NOMO-1 treated with DMSO at 0.1 percent for 48 hours (cell line): ENCODE data around the gene FXR2.
"Not testable (repeated sequence)": the region's sequence is repeated elsewhere in the genome, so short reads cannot be mapped to it uniquely, and the experiment has no call there.

Experiments
- DNase-seq: peaks from one replicate; lab custom pipeline; 2025; ENCODE audit not compliant: unreplicated experiment; lab: John Stamatoyannopoulos, UW

FXR2 gene

DNA sequence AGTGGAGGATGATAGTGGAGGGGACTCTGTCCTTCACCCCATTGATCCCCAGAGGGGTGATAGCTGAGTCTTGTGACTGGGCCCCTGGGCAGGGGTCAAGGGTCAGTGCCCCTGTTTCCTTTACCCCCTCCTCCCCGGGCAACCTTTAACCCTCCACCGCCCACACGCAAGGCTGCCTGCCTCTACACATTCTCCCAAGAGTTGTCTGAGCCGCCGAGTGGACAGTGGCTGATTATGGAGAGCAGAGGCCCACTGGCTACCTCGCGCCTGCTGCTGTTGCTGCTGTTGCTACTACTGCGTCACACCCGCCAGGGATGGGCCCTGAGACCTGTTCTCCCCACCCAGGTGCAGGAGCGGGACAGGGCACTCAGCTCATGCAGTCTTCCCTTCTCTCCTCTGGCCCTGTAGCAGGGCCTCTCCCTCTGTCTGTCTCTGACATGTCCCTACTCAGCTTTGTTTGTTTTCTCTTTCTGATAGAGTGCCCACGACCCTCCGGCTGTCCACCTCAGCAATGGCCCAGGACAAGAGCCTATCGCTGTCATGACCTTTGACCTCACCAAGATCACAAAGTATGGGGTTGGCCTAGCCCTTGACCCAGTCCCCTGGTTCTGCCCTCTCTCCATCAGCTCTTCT, 15.4 kb upstream of the FXR2 start, which contains the start of gene SHBG:
Gene SHBG (plus strand): TSS at position 197 of the 633 bp plus-strand sequence. CDS start 38 bp downstream, at position 235.
- no peak for DNase-seq

DNA sequence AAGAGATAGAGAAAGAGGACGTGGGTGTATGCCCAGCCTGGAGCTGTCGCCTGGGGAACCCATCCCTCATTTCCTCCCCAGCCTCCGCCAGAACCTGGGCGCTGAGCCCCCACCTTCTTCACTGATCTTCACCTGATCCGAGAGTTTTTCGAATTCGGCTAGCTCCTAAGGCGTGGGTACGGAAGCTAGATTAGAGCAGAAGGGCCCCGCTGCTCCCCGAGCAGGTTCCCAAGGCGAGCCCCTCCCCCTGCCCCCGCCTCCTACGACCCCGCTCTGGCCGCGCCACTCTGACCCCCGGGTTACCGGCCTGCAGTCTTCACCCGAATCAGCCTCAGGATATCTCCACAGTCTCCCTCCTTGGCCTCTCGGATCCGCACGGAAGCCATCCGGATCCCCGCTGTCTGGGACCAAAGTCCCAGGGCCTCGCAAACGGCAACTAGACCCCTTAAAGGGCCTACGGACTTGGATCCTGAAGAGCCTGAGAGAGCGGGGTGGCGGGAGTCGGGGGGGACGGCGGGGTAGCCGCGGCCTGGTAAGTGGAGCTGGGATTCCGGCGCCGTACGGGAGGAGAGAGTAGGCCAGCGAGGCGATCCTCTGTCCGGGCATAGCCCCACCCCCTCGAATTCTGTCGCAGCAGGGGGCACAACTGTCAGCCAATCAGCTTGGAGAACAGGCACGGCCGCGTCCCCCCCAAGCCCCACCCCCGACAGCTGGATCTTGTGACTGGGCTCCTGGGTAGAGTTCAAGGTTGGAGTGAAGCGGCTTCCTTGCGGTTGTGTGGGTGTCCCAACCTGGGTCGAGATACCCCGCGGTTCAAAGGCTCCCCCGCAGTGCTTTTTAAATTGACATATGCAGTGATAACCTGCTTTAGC, 12.8 kb upstream of the FXR2 start, which contains the start of gene SAT2:
Gene SAT2 (minus strand): TSS at position 572 of the 872 bp plus-strand sequence. CDS start 186 bp downstream, at position 386.
- peak; percentile 88 for DNase-seq

DNA sequence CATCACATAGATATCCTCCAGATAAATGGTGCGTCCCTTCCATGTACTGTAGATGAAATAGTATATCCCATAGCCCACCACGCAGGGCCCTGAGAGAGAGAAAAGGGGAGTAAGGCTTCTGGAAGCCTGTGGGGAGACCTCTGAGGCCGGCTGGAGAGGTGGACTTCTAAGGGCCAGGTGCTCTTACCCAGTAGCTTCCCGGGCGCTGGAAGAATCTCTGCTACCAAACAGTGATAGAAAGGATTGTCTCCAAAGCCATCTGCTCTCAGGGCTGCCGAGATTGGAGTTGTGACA, 12.2 kb upstream of the FXR2 start:
- DNase-seq = no peak

DNA sequence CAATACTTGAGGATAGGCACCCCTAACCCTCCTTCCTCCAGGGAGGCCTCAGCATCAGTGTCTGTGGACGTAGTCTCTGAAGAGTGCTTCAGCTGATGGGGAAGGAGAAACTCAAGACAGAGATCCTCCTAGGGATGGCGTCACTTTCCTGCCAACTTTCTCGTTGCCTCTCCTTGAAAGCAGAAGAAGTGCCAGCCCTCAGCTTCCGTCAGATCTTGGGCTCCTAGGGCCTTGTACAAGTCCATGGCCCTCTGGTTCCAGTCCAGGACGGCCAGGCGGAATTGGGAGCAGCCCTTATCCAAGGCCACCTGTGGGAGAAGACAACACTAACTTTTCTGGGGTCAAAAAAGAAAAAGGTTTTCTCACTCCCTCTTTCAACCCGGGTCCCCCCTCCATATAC, 11.6 kb upstream of the FXR2 start:
- DNase-seq = no peak

DNA sequence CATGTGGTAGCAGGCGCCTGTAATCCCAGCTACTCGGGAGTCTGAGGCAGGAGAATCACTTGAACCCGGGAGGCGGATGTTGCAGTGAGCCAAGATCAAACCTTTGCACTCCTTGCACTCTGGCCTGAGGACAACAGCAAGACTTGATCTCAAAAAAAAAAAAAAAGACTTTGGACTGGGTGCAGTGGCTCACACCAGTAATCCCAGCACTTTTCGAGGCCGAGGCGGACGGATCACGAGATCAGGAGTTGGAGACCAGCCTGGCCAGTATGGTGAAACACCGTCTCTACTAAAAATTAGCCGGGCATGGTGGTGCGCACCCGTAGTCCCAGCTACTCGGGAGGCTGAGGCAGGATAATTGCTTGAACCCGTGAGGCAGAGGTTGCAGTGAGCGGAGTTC, 11.1 kb upstream of the FXR2 start:
- DNase-seq = not testable (repeated sequence)

DNA sequence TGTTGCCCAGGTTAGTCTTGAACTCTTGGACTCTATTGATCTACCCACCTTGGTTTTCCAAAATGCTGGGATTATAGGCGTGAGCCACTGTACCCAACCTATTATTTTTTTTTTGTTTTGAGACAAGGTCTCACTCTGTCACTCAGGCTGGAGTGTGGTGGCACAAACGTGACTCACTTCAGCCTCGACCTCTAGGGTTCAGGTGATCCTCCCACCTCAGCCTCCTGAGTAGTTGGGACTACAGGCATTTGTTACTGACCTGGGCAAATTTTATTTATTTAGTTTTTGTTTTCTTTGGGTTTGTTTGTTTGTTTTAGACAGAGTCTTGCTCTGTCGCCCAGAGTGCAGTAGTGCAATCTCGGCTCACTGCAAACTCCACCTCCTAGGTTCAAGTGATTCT, 9.0 kb upstream of the FXR2 start:
- DNase-seq = no peak

DNA sequence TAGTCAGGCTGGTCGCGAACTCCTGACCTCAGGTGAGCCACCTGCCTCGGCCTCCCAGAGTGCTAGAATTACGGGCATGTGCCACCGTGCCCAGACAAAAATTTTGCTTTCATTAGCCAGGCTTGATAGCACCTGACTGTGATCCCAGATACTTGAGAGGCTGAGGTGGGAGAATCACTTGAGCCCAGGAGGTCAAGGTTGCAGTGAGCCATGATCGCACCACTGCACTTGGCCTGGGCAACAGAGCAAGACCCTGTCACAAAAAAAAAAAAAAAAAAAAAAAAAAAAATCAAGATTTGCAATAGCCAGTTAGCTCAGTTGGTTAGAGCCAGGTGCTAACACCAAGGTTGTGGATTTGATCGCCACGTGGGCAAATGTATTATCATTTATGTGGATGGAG, 6.1 kb upstream of the FXR2 start:
- no peak for DNase-seq

DNA sequence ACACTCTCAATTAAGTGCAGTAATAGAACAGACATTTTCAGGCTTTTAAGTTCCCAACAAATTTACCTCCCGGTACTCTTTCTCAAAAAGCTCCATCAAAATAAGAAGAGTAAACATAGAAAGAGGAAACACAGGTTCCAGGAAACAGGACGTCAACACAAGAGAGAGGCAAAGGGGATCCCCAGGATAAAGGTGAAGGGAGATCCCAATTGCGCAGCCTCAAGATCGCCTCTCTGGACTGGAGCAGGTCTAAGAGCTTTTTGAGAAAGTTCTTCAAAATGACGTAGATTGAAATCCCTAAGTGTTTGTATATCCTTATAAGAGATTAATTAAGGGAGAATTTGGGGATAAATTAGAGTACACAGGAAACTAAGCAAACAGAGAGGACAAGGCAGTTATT, 3.9 kb upstream of the FXR2 start:
- no peak for DNase-seq

DNA sequence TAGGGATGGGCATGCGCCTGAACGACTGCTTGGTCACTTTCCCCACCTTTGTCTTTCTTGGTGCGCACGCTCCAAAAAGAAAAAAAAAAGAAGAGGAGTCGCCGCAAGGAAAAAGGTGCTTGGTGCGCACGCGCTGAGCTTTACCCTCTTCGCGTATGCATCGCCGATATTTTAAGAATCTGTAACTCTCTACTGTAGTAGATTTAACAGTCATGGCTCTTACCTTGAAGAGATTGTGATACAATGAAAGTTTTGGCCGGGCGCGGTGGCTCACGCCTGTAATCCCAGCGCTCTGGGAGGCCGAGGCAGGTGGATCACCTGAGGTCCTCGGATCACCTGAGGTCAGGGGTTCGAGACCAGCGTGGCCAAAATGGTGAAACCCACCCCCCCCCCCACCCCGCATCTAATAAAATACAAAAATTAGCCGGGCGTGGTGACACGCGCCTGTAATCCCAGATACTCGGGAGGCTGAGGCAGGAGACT, 609 bp upstream of the FXR2 start:
- DNase-seq = no peak

DNA sequence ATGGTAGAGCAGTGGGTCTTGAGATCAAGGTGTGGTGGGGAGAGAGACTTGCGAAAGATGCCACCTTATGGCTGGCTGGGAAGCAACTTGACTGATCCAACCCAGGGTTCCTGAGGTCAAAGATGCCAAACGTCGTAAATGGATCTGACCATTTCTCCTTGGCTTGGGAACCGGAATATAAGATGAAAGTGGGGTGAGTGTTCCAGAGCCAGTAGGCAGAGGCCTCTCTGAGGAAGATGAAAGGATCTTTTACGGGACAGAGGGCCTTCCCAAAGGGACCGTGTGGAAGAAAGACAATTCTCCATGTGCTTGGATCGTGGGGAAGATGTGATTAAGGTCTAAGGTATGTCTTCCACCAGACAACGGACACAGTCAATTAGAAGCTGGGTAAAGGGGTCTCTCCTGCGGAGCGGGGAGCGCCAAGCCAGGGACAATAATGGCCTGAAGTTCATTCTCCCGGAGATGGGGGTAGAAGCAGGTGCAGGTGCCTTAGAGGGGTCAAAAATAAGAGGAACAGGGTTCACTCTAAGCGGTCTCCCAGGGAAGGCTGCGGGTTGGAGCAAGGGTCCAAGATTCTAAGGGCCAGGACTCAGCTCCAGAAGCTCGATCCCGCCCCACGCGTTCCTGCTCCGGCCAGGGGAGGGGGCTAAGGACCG, 800 bp downstream of the FXR2 start:
- peak; percentile 39 for DNase-seq

DNA sequence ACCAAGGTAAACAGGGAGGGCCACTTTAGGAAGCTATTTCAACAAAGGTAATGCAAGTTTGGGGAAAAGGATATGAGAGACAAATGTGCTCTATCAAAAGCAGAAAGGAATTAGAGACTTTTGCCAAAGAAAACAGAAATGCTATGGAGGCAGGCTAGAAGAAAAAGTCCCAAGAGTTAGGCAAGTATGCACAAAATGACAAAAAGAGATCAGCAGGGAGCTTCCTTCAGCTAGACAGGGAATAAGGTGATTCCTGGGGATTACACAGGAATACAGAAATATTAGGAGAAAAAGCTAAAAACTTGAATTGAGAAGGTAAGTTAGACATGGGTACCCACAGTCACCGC, 2.4 kb downstream of the FXR2 start:
- DNase-seq = no peak

DNA sequence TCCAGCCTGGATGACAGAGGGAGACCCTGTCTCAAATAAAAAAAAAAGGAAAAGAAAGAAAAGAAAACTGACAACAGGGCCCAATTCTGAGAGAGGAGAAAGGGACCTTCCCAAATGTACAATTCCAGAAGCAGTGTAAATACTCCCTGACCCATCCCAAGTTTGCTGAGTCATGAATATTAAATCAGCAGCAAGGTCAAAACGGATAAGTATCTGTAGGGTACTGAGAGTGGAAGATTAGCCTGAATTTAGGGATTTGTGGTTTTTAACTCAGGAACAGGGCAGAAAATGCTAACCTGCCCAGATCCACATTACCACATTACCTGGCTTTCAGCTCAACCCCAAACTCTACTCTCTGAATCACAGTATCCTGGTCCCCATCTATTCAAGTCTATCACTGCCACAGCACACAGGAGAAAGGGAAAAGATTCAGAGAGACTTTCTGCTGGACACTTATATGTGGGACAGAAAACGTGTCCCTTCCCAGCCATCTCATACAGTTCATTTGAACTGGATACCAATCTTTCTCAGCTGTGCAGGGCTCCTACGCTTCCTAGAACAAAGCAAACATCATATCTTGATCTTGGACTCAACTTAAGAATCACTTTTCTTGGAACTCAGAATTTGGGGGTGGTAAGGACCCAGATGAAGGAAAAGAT, 2.9 kb downstream of the FXR2 start:
- DNase-seq = no peak

DNA sequence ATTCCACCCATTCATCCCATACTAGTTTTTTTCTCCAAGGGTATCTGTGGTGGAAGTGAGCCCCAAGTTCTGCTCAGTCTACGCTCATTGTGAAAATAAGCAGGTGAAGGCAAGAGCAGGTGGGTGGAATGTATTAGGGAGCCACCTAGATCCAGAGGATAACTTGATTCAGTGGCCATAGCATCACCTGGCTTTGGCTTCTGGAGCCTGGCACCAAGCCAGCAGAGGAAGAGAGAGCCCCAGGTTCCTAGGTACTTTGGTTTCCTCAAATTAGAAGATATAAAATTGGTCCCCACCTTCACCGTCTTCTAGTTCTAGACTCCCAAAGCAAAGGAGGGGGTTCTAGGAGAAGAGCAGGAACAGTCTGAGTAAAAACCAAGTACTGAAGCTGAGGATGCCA, 4.1 kb downstream of the FXR2 start:
- no peak for DNase-seq

DNA sequence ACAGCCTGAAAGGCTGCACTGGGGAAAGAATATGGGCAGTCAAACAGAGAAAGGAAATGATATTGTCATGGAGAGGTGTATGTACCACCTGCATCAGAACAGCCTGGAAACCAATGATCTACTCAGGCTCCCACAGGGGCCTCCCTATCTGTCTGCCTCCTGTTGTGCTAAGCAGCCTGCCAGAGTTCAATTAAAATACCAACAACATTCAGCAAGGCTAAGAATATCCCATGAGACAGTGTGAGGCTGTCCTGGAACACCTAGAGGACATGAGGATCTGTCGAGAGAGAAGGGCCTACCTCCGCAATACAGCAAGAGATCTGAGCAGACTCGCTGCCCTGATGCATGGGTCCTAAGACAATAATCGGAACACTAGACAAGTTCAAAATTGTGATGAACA, 8.4 kb downstream of the FXR2 start:
- no peak for DNase-seq

DNA sequence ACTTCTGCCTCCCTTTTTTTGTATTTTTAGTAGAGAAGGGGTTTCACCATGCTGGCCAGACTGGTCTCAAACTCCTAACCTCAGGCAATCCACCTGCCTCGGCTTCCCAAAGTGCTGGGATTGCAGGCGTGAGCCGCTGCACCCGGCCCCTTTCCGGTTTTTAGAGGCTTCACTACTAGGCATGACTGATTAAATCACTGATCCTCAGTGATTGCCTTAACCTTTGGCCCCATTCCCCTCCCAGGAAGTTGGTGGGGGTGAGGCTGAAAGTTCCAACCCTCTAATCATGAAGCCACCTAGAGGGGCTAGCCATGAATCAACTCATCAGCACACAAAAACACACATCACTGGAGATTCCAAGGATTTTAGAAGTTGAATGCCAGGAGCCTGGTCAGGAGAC, 17.1 kb downstream of the FXR2 start:
- not testable (repeated sequence) for DNase-seq

DNA sequence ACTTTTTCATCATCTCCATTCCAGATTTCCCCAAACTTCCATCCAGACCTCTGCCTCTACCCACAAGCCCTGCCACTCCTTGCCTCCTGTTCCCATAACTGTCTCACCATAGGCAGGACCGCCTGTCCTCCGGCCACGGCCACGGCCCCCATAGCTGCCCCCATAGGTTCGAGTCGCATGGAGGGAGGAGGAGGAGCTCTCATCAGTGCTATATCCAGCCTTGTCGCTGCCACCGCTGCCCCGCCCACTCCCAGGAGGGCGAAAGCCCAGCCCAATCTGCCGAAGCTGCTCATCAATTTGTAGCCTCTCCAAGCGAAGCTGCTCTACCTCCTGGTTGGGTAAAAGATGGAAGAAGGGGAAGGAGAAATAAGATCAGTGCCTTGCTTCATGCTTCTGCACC, 21.4 kb downstream of the FXR2 start:
- no peak for DNase-seq

DNA sequence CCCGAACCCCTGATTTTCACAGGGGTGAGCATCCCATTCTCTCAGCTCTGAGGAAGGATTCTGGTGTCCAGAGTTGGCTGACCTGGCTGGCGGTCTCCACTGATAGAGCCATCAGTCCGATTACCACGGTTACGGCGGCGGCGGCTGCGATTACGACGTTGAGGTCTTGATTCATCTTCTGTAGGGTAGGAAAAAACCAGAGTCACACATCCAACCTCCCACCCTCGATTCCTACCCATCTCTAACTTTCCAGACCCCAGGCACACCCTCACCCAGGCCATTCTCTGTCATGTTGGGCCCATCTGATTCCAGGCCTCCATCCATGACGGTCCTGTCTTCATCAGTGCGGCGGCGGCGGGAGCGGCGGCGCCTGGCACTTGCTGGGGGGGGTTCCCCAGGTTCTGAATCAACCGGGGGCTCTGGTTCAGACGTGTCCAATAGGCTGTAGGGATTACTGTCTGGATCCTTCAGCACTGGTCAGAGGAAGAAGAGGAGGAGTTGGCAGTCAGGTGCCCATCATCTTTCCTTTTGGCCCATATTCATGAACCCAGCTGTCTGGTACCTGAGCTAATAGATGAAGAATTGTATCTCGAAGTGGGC, 22.2 kb downstream of the FXR2 start:
- DNase-seq = no peak

DNA sequence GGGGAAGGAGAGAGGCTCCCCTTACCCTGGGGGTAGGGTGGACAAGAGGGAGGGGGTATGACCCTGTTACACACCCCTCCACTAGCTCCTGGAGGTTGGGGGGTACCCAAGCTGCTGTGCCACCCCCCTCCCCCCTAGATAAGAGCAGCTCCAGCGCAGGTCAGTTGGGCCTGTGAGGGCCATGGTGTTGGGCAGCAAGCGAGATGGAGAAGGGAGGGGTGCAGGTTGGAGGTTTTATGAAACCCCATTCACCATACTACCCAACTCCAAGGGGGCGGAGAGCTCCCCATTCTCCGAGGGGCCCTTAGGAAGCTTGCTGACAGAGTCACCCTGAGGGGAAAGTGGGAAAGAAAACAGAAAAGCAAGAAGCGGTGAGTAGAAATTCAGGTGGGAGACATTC, 23.1 kb downstream of the FXR2 start:
- no peak for DNase-seq

DNA sequence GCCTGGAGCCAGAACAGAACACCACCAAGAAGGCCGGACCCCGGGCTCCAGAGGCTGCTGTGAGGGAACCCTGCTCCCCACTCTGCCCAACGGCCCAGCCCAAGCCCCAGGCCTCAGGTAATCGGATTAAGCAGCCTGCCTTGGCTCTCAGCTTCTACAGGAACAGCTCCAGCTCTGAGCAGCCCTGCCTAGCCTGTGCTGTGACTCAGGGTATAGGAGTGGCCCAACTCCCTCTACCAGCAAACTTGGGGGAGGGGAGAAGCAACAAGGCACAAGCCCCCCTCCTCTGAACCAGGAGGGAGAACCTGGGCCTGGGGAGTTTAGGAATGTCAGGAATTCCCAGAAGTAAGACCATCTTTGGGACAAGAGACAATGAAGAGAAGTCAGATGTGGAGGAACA, 24.0 kb downstream of the FXR2 start:
- no peak for DNase-seq

DNA sequence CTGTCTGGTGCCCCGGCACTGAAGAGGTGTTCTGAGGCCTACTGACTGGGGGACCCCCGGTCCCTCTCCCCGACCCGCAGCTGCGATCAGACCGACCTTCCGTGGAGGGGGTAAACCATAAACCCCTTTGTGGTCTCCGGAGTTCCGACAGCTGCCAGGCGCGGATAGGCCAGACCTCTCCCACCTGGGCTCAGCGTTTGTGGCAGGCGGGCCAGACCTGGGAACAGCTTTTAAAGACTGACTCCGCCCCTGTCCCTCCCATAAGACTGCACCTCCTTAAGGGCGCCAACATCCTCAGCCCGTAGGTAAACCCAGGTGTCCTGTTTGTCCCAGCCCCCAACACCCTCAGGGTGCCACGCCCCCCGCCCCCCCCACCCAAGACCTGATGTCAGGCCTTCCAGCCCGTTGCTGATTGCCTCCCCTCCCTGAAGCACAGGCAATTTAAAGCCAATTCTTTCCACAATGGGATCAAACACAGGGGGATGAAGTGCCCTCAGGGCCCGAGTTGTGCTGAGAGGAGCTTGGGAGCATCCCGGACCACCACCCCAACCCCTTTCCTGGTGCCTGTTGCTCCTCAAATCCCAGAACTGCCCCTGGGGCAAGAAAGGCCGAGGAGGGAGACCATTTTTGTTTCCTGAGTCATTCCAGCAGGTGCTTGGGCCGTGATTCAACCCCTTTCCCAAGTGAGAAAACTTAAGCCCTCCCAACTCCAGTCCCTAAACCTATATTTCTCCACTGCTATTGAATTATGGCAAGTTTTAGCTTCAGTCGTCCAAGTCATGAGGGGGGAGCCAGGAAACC, 24.6 kb downstream of the FXR2 start, which contains the start of gene SOX15:
Gene SOX15 (minus strand): TSS at position 204 of the 801 bp plus-strand sequence. CDS start 418 bp downstream, outside the sequence.
- no peak for DNase-seq
